ENCODE data around the gene PLCB1.

DNA sequence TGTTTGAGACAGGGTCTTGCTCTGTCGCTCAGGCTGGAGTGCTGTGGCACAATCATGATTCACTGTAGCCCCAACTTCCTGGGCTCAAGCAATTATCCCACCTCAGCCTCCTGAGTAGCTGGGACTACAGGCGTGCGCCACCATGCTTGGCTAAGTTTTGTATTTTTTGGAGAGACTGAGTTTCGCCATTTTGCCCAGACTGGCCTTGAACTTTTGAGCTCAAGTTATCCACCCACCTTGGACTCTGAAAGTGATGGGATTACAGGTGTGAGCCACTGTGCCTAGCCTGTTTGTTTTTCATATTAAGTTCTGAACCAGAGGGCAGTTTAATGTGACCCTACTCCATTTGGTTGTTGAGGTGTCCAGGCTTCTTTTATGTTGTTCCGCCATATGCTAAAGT is 194.8 kb downstream of the PLCB1 start:
- TF ChIP-seq, protein P1, sequence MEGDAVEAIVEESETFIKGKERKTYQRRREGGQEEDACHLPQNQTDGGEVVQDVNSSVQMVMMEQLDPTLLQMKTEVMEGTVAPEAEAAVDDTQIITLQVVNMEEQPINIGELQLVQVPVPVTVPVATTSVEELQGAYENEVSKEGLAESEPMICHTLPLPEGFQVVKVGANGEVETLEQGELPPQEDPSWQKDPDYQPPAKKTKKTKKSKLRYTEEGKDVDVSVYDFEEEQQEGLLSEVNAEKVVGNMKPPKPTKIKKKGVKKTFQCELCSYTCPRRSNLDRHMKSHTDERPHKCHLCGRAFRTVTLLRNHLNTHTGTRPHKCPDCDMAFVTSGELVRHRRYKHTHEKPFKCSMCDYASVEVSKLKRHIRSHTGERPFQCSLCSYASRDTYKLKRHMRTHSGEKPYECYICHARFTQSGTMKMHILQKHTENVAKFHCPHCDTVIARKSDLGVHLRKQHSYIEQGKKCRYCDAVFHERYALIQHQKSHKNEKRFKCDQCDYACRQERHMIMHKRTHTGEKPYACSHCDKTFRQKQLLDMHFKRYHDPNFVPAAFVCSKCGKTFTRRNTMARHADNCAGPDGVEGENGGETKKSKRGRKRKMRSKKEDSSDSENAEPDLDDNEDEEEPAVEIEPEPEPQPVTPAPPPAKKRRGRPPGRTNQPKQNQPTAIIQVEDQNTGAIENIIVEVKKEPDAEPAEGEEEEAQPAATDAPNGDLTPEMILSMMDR (IDR thresholded peaks at IDR 0.05): no peak
- no peak for TF ChIP-seq POLR2A (IDR thresholded peaks at IDR 0.05; ENCODE audit: low read depth)

Data from esophagus muscularis mucosa (tissue), 3 donors.